ENCODE results near the gene CMTM8.

GRCh38 chr3:32352563-32352962 is 114.1 kb downstream of the CMTM8 start:
- TF ChIP-seq CTCF (IDR thresholded peaks at IDR 0.05 in 2 of 3, conservative IDR thresholded peaks at IDR 0.05 in 1 of 3; ENCODE audit: control insufficient read depth in 2 of 3, extremely low read depth in 1 of 3, insufficient read depth in 1 of 3, low read depth in 3 of 3, low read length in 3 of 3): no peak
- no peak for TF ChIP-seq POLR2AphosphoS5 (IDR thresholded peaks at IDR 0.05; ENCODE audit: low read length)
